Stimulated activated CD4-positive, alpha-beta T cell treated with anti-CD3 and anti-CD28 coated beads, Interleukin-15, amount 100 ng/mL, for 1 hour (primary cell): Measurements from ENCODE around the gene EVI5.
"Not testable (repeated sequence)": the region's sequence is repeated elsewhere in the genome, so short reads cannot be mapped to it uniquely, and the experiment has no call there.

ENCODE experiments used
- DNase-seq, 2 donors: peaks; one replicate each; pipeline ENCODE4 v3.0.0-alpha.2; 2020; ENCODE audit warnings: low read depth in 1 of 2, low spot score in 1 of 2

The EVI5 gene

GRCh38 chr1:92527670-92528069, 257.2 kb downstream of the EVI5 start:
- DNase-seq: no peak

GRCh38 chr1:92524944-92525590, 259.8 kb downstream of the EVI5 start:
- DNase-seq: not testable (repeated sequence)

GRCh38 chr1:92519043-92519442, 265.9 kb downstream of the EVI5 start:
- no peak for DNase-seq

- no peak for DNase-seq
These were observed 268.3 kb downstream of the EVI5 start for GRCh38 chr1:92516574-92516973.

GRCh38 chr1:92515796-92516201, 269.1 kb downstream of the EVI5 start:
- DNase-seq: no peak

- DNase-seq: no peak
These were observed 273.4 kb downstream of the EVI5 start for GRCh38 chr1:92511541-92511940.

- no peak for DNase-seq
These were observed 275.3 kb downstream of the EVI5 start for GRCh38 chr1:92509619-92510018.

- DNase-seq: no peak
These were observed 279.8 kb downstream of the EVI5 start for GRCh38 chr1:92505015-92505692.

- no peak for DNase-seq
These were observed 280.5 kb downstream of the EVI5 start for GRCh38 chr1:92504291-92505014.

GRCh38 chr1:92503926-92504285, 281.0 kb downstream of the EVI5 start:
- DNase-seq: no peak

- no peak for DNase-seq
These were observed 281.6 kb downstream of the EVI5 start for GRCh38 chr1:92503043-92503925.

- DNase-seq: no peak
These were observed 282.7 kb downstream of the EVI5 start for GRCh38 chr1:92502247-92502646.

- no peak for DNase-seq
These were observed 284.4 kb downstream of the EVI5 start for GRCh38 chr1:92500552-92500951.

- no peak for DNase-seq
These were observed 289.4 kb downstream of the EVI5 start for GRCh38 chr1:92495392-92496063.

- DNase-seq: no peak
These were observed 290.3 kb downstream of the EVI5 start for GRCh38 chr1:92494485-92495141.

- no peak for DNase-seq
These were observed 291.8 kb downstream of the EVI5 start for GRCh38 chr1:92493139-92493538.

- DNase-seq: no peak
These were observed 296.1 kb downstream of the EVI5 start for GRCh38 chr1:92488832-92489231.

GRCh38 chr1:92488416-92488815, 296.5 kb downstream of the EVI5 start:
- no peak for DNase-seq

GRCh38 chr1:92487078-92487605, 297.8 kb downstream of the EVI5 start:
- no peak for DNase-seq
